ENCODE measurements around the gene JADE3.

GRCh38 chrX:46916273-46916672, 4.1 kb downstream of the JADE3 start:
- TF ChIP-seq EZH2 (IDR thresholded peaks at IDR 0.05; ENCODE audit: borderline replicate concordance, low read depth, low read length, poor library complexity, severe bottlenecking): no peak
- TF ChIP-seq CTCF (conservative IDR thresholded peaks at IDR 0.05; ENCODE audit: low read depth, low read length): no peak

Data from A673 (cell line).